Glutamatergic neuron (in vitro differentiated cells): ENCODE measurements around the gene AHCYL1. TPM values are rescaled to one million over a fixed set of nuclear protein-coding genes. Genes with fewer than 3 reads are reported as not detected.

Experiments
- DNase-seq: peaks from one replicate; pipeline ENCODE4 v3.0.0; 2022
- H3K27ac Mint-ChIP-seq: one replicate; pipeline ENCODE4 v1.8.0; 2020; ENCODE audit warnings: mild to moderate bottlenecking, mixed read lengths, inconsistent platforms; ENCODE audit not compliant: unreplicated experiment
- H3K27me3 Mint-ChIP-seq: one replicate; pipeline ENCODE4 v1.8.0; 2020; ENCODE audit warnings: mild to moderate bottlenecking, moderate library complexity, mixed read lengths, inconsistent platforms; ENCODE audit not compliant: unreplicated experiment
- H3K36me3 Mint-ChIP-seq: one replicate; pipeline ENCODE4 v1.8.0; 2020; ENCODE audit warnings: mild to moderate bottlenecking, mixed read lengths, inconsistent platforms; ENCODE audit not compliant: unreplicated experiment
- H3K4me1 Mint-ChIP-seq: one replicate; pipeline ENCODE4 v1.8.0; 2020; ENCODE audit warnings: mild to moderate bottlenecking, low read depth, mixed read lengths, inconsistent platforms; ENCODE audit not compliant: unreplicated experiment
- H3K4me3 Mint-ChIP-seq: one replicate; pipeline ENCODE4 v1.8.0; 2020; ENCODE audit warnings: mild to moderate bottlenecking, mixed read lengths, inconsistent platforms; ENCODE audit not compliant: unreplicated experiment
- H3K9me3 Mint-ChIP-seq: one replicate; pipeline ENCODE4 v1.8.0; 2020; ENCODE audit warnings: mild to moderate bottlenecking, moderate library complexity, mixed read lengths, inconsistent platforms; ENCODE audit not compliant: unreplicated experiment
- CTCF ChIP-seq: fragments of 200-600 bp; sonication (generic); IDR thresholded peaks from one replicate; pipeline ENCODE4 v1.5.0; 2021; ENCODE audit not compliant: partially characterized antibody, unreplicated experiment
- total RNA-seq: library from RNA; stranded (reverse); fragmentation: NEBNext Ultra II Directional; extraction: Animal tissue kit (Norgen Biotek cat#: 25700); gene quantifications from one replicate; pipeline ENCODE4 v1.2.1, GENCODE V29; 2021; ENCODE audit not compliant: unreplicated experiment

AHCYL1 gene
- total RNA-seq, 1 donor from 2014 or later: 73.8 TPM

- Mint-ChIP-seq H3K36me3 (no peaks in the 10 kb centered on the region), H3K4me1 (peaks cover 12% of the 10 kb centered on the region), H3K4me3 (peak overlapping the region; percentile 90), H3K27ac (peak overlapping the region; percentile 94), H3K9me3 (peaks cover 3% of the 10 kb centered on the region), H3K27me3 (no peaks in the 10 kb centered on the region)
- no peak for DNase-seq
- no peak for TF ChIP-seq CTCF
Observed at GRCh38 chr1:110034040-110034450, 49.5 kb downstream of the AHCYL1 start.

GRCh38 chr1:110034451-110035235, 50.1 kb downstream of the AHCYL1 start, which contains the start of gene STRIP1:
Gene STRIP1 (plus strand): TSS chr1:110034624. CDS start chr1:110034638, 14 bp downstream.
- H3K4me1 Mint-ChIP-seq: peaks cover 11% of the 10 kb centered on the region

GRCh38 chr1:110035236-110035752, 50.7 kb downstream of the AHCYL1 start:
- Mint-ChIP-seq H3K9me3 (peaks cover 3% of the 10 kb centered on the region), H3K4me3 (peak overlapping the region; percentile 98), H3K36me3 (no peaks in the 10 kb centered on the region), H3K27me3 (no peaks in the 10 kb centered on the region), H3K27ac (peak overlapping the region; percentile 64), H3K4me1 (peaks cover 11% of the 10 kb centered on the region)
- DNase-seq: no peak
- TF ChIP-seq CTCF: no peak

More at GRCh38 chr1:110034451-110035235, 50.1 kb downstream of the AHCYL1 start, which contains the start of gene STRIP1:
- H3K36me3 Mint-ChIP-seq: no peaks in the 10 kb centered on the region
- DNase-seq: peak; percentile 88
- no peaks in the 10 kb centered on the region for H3K27me3 Mint-ChIP-seq
- H3K9me3 Mint-ChIP-seq: peaks cover 3% of the 10 kb centered on the region
- TF ChIP-seq CTCF: no peak
- peak within 1 kb of the TSS; percentile 94 for H3K27ac Mint-ChIP-seq
- peak within 1 kb of the TSS; percentile 98 for H3K4me3 Mint-ChIP-seq

DNA sequence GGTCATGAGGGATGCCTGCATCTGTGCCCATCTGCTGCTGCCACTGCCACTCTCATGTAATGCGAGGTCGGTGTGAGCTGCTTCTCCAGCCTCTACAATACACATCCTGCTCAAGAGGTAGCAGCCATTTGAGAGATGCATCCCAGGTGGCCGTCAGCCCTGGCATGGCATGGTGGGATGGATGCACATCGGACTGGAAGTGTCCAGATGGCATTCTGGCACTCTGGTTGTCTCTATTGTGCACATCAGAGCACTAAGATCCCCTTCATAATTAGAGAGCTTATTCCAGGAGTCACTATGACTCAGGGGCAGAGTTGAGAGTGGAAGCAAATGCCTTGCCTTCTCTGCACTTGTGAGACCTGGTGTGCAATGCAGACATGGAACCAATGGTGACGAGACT, 53.7 kb downstream of the AHCYL1 start:
- Mint-ChIP-seq H3K9me3 (peaks cover 3% of the 10 kb centered on the region), H3K4me3 (no peak overlapping the region), H3K36me3 (no peaks in the 10 kb centered on the region), H3K27me3 (no peaks in the 10 kb centered on the region), H3K4me1 (peaks cover 6% of the 10 kb centered on the region), H3K27ac (no peak overlapping the region)
- no peak for TF ChIP-seq CTCF
- DNase-seq: no peak

- H3K4me3 Mint-ChIP-seq: no peak overlapping the region
- no peaks in the 10 kb centered on the region for H3K9me3 Mint-ChIP-seq
- H3K4me1 Mint-ChIP-seq: peaks cover 6% of the 10 kb centered on the region
- no peak for TF ChIP-seq CTCF
- no peaks in the 10 kb centered on the region for H3K27me3 Mint-ChIP-seq
- no peak for DNase-seq
- H3K27ac Mint-ChIP-seq: no peak overlapping the region
- no peaks in the 10 kb centered on the region for H3K36me3 Mint-ChIP-seq
Observed at GRCh38 chr1:110039641-110040040, 55.1 kb downstream of the AHCYL1 start.
